Brain pericyte (primary cell): ENCODE results near the gene JOSD2.

ENCODE experiments used
- DNase-seq: peaks from one replicate; pipeline ENCODE4 v3.0.0-alpha.2; 2012; ENCODE audit warnings: low read depth, low spot score

The JOSD2 gene, protein sequence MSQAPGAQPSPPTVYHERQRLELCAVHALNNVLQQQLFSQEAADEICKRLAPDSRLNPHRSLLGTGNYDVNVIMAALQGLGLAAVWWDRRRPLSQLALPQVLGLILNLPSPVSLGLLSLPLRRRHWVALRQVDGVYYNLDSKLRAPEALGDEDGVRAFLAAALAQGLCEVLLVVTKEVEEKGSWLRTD

DNA sequence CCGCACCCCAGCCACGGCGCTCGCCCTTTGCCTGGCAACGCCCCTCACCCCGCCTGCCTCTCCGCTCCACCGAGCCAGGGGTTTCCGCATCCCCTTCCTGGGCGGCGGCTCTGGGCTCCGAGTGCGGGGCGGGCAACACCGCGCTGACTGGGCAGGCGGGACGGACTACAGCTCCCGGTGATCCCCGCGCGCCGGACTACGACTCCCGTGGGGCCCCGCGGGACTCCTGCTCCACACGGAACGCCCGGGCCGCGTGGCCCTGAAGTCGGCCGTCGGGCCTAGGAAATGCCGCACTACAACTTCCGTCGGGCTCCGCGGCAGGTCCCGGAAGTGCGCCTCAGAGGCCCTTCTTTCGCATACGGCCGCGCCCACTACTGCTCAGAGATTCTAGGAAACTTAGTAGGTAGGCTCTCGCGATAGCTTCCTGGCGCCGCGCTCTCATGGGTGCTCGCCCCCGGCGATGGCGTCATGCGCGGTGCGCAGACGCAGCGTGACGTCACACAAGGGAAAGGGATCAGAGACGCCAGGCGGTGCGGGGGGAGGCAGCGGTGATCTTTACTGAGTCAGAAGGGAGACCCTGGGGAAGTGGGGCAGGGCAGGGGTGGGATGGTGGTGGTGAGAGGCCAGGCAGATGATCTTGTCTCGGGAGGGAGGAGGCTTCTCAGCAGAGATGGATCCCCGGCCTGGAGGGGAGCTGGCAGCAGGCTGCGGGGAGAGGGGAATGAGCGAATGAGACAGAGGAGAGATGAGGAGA, at the start of gene JOSD2:
Gene JOSD2 (minus strand): TSS at position 123 of the 754 bp plus-strand sequence. CDS start 760 bp downstream, outside the sequence.
- DNase-seq, result peak; percentile 97

DNA sequence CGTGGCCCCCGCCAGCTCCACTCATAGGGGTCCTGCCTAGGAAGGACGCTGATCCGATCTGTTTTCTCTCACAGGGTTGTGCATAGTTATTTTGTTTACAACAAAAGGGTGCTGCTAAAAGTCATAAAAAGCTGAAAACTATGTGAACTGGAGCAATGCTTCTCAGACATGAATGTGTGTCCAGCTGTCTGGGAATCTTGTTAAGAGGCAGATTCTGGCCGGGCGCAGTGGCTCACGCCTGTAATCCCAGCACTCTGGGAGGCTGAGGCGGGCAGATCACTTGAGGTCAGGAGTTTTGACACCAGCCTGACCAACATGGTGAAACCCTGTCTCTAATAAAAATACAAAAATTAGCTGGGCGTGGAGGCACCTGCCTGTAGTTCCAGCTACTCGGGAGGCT, 48.6 kb upstream of the JOSD2 start:
- DNase-seq, result no peak

DNA sequence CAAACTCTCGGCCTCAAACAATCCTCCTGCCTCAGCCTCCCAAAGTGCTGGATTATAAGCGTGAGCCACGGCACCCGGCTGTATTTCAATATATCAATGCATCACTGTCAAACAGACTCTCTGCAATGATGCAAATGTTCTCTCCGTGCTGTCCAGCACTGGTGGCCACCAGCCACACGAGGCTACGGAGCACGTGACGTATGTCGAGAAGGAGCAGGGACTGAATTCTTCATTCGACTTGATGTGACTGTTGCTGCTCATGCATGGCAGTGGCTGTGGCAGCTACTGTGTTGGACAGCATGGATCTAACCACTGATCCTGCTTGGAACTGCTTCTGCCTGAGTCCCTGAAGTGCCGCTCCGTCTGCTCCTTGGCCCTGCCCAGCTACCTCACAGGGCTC, 47.5 kb upstream of the JOSD2 start:
- no peak for DNase-seq

DNA sequence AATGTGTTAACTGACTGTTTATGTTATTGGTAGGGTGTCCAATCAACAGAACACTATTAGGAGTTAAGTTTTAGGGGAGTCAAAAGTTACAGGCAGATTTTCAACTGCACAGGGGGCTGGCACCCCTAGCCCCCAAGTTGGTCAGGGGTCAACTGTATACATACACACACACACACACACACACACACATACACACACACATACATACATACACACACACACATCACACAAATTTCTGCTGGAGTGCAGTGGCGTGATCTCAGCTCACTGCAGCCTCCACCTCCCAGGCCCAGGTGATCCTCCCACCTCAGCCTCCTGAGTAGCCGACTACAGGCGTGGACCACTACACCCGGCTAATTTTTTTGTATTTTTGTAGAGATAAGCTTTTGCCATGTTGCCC, 47.0 kb upstream of the JOSD2 start:
- no peak for DNase-seq

DNA sequence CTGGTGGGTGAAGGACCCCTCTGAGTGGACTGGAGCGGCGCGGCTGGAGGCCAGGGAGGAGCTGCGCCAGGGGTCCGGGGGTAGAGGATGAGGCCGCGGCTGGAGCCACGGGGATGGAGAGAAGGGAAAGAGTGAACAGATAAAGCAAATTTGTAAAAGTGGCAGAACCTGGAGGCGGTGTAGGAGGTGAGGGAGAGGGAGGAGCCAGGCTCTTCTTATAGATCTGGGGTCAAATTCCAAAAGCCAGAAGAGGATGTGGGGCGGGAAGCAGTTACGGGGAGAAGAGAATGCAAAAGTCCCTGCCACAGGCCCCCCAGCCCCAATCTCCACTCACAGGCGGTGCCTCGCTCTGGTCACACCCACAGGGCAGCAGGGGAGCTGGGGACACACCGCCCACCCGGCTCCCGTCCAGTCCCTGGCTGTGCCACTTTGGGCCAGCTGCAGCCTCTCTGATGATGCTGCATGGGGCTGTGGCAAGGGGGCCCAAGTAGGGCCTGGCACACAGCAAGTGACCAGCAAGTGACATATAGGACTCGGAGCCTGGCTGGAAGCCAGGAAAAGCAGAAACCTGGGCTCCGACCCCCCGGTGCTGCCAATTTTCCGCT, 46.1 kb upstream of the JOSD2 start:
- no peak for DNase-seq

DNA sequence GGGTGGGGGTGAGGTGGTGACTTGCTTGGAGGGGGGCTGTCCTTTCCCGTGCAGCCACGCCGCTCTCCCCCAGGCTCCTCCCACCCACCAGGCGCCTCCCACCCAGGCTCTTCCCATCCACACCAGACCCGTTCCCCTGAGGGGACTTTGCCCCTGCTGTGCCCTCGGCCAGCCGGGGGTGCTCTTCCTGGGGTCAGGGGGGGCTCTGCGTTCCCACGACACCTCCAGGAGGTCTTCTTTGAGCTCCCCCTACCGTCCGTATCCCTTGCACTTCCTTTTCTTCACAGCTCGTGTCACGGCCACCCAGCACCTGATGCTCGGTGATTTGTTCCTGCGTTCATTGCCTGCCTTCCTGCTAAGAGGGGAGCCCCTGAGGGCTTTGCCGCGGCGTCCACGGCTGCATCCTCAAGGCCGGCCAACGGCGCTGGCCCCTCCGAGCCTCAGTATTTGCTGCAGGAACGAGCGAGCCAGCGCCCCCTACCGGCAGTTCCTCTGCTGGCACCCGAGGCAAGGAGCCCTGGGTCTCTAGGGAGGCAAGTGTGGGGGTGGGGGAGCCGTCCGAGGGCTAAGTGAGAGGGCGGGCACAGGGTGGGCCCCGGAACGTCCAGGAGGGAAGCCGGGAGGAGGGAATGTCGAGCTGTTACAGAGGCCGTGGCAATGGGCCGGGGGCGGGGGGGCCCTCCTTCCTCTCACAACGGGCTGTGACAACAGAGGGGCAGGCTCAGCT, 45.5 kb upstream of the JOSD2 start:
- DNase-seq, result no peak

DNA sequence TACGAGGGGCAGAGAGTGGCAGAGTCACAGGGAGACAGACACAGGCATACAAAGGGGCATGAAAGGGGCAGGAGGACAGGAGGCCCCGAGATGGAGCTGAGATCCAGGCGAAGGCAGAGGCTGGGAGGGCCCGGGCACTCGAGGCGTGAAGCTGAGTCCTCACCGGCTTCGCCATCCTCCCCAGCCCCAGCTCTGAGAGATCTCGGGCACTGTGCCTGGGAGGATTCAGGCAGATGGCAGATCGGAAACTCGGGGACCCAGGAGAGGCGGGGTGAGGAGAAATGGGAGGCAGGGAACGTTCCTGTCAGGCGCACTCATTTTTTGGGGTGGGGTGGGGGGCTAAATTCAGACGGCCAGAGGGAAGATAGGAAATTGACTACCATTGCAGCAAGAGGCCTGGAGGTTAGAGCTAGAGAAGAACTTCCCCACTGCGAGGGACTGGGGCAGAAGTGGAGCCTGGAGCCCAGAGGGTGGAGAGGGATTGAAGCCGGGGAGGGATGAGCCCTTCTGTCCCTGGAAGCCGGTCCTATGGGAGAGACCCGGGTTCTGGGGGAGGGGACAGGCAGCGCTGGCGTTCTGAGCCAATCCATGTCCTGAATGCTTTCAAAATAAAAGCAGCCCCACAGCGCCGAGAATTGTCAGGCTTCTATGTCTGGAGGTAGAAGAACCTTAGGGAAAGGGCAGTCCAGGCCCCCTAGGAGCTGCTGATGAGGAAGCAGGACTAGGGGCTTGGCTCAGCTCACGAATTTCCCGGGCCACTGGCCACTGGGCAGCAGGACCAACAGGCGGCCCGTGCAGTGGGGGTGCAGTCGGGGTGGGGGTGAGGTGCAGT, 44.7 kb upstream of the JOSD2 start:
- DNase-seq, result no peak

DNA sequence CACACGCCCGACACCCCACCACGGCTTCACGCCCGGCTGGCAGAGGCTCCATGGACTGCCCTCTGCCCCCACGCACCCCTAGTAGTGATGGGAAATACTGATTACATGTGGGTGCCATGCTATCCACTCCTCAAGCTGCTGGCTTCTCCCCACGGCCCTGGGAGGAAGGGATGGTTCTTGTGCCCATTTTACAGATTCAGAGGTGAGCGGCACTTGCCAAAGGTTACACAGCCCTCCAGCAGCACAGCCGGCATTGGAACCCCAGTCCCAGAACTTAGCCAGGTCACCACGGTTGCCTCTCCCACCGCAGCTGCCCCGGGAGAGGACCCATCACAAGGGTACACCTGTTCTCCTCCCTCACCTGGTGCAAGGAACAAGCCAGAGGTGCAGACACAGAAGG, 44.0 kb upstream of the JOSD2 start:
- no peak for DNase-seq

DNA sequence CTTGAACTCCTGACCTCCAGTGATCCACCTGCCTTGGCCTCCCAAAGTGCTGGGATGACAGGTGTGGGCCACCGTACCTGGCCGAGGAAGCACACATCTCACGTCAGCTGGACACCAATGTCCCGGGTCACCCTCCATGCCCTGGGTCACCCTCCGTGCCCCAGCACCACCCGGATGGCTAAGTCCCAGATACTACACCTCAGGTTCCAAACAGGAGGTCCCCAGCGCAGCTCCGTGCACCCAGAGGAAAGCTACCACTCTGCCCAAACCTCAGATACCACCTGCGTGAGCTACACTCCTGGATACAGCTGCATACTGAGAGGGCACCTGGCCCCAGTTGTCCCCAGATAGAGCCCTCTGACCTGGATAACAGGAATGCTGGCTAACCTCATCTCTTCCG, 43.2 kb upstream of the JOSD2 start:
- no peak for DNase-seq

DNA sequence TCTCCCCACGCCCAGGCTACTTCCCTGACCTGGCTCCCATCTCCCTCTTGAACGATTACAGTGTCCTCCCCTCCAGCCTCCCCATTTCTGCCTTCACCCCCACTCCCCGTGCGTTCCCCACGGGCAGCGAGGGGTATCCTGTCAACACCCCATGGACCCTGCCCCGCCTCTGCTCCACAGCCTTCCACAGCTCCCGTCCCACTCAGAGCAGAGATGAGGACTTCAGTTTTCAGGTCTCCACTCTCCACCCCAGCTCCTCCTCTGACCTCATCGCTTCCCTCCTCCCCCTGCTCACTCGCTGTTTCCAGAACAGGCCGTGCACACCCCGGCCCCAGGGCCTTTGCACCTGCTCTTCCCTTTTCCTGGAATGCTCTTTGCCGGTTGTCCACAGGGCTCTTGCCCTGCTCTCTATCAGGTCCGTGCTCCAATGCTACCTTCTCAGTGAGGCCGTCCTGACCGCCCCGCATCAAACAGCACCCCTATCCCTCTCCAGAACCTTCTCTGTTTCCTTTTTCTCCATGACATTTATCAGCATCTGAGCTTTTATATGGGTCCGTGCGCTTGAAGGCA, 42.2 kb upstream of the JOSD2 start:
- no peak for DNase-seq

DNA sequence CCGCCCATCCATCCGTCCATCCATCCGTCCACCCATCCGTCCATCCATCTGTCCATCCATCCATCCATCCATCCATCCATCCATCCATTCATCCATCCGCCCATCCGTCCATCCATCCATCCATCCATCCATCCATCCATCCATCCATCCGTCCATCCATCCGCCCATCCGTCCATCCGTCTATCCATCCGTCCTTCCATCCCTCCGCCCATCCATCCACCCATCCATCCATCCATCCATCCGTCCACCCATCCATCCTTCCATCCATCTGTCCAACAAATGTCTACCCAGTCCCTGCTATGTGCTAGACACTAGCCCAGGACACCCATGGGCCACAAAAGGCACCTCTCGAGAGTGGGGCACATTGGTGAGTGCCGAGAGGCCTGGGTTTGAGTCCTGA, 41.5 kb upstream of the JOSD2 start:
- DNase-seq, result no peak

DNA sequence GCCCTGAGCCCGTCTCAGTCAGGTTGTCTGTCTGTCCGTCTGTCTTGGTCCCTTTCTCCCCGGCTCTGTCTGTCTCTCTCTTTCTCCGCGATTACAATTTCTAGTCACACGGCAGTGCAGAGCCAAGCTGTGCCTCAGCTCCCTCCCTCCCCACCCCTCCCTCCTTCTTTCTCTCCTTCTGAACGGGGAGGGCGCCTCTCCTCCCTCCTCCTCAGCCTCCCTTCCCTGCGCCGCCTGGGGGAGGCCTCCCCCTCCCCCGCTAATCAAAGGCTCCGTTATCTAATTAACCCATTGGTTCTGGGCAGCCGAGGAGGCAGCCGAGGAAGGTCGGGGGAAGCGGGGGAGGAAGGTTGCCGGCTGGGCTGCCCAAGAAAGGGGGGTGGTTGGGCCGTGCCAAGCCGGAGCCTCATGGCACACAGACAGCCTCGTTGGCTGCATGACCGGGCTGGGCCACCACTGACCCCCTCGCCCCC, 40.8 kb upstream of the JOSD2 start:
- DNase-seq, result no peak

DNA sequence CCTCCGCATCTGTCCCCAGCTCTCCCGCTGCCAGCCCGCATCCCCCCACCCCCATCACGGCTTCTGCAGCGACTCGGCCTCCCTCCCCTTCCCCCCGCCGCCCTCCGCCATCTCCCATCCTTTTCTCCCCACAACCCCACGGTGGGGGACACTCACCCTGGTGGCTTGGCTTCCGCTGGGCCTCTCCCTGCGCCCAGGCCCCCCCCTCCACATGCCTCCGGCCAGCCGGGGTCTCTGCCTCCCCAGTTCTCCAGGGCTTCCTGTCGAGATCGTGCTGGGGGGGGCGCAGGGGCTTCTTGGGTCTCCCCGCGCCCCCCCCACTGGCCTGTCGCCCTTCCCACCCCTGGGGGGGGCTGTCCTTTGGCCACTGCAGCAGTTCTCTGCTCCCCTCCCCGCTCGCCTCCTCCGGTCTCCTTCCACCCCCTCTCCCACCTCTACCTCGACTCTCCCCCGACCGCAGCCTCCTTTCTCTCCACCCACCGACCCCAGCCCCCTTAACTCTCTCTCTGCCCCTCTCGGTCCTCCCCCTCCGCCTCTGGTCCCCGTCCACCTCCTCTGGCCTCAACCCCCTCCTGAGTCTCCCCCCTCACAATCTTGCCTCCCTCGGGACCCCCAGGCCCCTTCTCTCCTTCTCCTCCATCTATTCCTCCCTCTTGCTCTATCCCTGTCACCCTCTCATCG, 40.2 kb upstream of the JOSD2 start:
- no peak for DNase-seq

DNA sequence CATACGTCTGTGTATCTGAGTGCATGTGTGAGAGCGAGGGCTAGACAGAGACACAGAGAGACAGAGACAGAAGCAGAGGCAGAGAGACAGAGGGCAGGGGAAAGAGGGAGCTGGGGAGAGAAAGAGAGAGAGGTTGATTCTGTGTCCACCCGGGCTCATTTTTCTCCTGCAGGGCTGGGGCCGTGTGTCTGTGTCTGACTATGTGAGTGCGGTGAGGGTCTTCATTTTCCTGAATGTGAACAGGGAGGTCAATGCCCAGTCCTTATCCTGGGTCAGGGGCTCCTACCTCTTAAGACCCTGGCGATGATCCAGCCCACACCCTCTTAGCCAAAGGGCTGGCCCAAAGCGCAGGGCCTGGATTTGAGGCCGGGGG, 39.6 kb upstream of the JOSD2 start:
- DNase-seq, result no peak

DNA sequence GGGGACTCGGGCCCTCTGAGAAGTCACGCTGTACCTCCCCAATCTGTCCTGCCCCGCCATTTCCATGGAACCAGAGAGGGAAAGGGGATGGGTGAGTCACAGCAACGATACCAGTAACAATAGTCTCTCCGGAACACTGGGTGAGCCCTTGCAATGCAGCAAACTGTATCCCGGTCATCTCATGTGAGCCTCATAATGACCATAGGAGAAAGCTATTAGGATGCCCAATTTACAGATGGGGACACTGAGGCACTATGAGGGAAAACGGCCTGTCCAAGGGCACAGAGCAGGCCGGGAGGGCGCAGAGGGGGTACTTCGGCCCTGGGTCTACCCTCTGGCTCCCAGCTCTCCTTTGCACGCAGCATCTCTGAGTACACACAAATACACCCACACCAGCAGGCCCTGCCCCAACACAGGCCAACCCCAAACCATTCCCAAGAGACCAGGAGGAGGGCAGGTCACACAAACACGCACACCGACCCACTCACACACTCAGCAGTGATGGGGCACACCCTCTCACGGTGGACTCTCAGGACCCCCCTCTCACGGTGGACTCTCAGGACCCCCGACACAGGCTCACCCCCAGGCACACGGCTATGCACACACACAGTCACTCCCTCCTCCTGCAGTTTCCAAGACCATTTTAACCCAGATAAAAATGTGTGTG, 39.1 kb upstream of the JOSD2 start:
- no peak for DNase-seq

DNA sequence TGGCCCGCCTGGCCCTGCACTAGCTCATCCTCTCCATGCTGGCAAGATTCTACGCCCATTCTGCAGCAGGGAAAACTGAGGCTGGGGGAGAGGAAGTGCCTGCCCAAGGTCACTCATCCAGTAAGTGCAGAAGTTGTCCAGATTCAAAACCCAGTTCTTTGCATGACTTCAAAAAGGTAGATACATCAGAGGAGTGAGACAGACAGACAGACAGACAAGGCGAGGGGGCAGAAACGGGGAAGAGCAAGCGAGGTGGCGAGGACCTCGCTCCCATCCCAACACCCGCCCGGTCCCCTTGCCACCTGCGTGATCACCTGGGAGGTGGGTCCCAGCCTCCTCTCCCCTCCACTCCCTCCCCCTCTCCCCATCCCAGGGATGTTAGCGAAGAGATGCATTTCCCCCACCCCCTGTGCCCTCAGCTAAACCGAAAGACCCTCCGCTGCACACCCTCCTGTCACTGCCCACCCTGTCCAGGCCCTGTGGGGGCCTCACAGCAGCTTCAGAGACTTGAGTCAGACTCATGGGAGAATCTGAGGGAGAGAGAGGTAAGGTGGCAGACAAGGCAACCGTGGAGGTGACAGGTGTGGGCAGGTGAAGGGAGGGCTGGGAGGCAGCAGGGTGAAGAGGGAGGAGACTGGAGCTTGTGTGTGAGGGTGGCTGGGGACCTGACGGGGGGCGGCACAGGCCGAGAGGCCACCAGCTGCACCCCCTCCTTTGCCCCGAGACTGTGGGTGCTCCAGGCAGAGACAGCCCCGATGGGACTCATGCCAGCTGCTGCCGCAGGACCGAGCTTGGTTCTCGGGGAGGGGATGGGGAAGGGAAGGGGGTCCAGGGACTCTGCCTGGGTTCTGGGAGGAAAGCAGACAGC, 38.3 kb upstream of the JOSD2 start:
- DNase-seq, result no peak

DNA sequence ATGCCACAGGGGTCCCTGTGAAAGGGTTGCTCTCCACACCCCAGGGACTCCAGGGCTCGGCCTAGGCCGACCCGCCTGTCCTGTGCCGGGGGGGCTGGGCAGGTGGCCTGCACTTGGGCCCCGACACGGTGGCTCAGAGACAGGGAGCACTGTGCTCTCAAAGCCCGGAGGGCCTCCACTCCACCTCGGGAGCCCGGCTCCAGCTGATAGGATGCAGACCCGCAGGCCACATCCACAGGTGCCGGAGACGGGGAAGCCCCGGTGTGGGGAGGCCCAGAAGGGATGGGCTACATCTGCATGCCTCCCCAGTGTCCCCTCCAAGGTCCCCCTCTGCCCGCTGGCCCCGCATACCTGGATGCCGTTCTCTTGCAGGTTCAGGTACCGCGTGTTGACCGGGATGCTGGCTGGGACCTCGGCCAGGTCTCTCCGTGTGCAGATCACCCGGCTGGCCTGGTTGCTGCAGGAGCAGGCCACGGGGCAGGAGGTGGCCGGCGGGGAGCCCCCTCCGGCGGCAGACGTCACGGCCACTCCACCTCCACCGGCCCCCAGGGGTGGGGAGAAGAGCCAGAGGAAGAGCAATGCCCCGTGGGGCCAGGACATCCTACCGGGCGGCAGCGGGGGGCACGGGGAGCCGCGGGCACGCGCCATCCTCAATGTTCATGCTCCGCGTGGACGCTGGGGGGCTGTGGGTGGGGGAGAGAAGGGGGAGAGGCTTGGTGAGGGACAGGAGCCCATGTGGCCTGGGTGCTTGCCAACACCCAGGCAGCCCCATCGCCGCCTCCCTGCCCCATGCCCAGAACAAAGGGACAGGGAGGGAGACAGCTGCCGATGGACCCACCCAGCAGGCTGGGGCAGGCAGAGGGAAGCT, 37.4 kb upstream of the JOSD2 start:
- DNase-seq, result no peak
